ENCODE results near the gene TTC7B.

DNA sequence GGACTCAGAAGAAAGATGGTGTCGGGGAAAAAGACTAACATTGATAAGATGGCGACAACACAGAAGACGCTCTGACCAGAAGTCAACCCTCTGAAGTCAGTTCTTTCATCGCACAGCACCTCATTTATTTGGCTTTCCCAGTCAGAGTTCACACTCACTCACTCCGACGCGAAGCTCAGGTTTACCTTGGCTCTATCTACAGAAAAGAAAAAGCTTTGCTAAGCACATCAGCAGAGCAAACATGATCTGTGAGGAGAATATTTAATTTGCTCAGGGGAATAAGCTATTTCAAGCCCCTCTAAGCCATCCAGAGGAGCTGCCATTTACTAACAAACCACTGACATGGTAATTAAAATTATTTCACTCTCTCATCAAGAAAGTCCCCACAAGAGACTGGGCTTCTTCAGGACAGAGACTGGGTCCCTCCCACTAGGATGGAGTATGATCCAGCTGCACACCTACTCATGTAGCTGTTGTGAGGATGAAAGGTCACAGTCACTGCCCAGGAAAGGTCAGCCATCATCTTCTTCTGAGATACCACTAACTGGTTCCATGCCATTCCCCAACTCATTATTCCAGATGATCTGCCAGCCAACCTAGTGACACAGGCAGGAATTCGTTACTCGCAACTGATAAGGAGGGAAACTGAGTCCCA lies 111.4 kb downstream of the TTC7B start:
- TF ChIP-seq, protein P1, sequence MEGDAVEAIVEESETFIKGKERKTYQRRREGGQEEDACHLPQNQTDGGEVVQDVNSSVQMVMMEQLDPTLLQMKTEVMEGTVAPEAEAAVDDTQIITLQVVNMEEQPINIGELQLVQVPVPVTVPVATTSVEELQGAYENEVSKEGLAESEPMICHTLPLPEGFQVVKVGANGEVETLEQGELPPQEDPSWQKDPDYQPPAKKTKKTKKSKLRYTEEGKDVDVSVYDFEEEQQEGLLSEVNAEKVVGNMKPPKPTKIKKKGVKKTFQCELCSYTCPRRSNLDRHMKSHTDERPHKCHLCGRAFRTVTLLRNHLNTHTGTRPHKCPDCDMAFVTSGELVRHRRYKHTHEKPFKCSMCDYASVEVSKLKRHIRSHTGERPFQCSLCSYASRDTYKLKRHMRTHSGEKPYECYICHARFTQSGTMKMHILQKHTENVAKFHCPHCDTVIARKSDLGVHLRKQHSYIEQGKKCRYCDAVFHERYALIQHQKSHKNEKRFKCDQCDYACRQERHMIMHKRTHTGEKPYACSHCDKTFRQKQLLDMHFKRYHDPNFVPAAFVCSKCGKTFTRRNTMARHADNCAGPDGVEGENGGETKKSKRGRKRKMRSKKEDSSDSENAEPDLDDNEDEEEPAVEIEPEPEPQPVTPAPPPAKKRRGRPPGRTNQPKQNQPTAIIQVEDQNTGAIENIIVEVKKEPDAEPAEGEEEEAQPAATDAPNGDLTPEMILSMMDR (IDR thresholded peaks at IDR 0.05), result no peak
- TF ChIP-seq EZH2 (IDR thresholded peaks at IDR 0.05; ENCODE audit: borderline replicate concordance, insufficient read depth, low read depth, low read length, poor library complexity, severe bottlenecking), result no peak
